HEK293 (cell line): Measurements from ENCODE around the gene PPP6R1.

ENCODE experiments used
- AEBP2 ChIP-seq: fragments of 450-650 bp; formaldehyde crosslinking; IDR thresholded peaks from 2 replicates; pipeline ENCODE4 v1.5.1; 2016; ENCODE audit warnings: missing biosample characterization, missing genetic modification characterization, borderline replicate concordance
- BCL6B ChIP-seq: fragments of 450-650 bp; formaldehyde crosslinking; IDR thresholded peaks from 2 replicates; pipeline ENCODE4 v1.5.1; 2017; ENCODE audit warnings: missing biosample characterization, missing genetic modification characterization
- EGR2 ChIP-seq: fragments of 450-650 bp; formaldehyde crosslinking; IDR thresholded peaks from 2 replicates; pipeline ENCODE4 v1.5.1; 2016; ENCODE audit warnings: low read depth, missing biosample characterization, missing genetic modification characterization
- FEZF1 ChIP-seq: fragments of 450-650 bp; formaldehyde crosslinking; IDR thresholded peaks from 2 replicates; pipeline ENCODE4 v1.5.1; 2016; ENCODE audit warnings: missing biosample characterization, missing genetic modification characterization
- GLIS1 ChIP-seq: fragments of 450-650 bp; formaldehyde crosslinking; IDR thresholded peaks from 2 replicates; pipeline ENCODE4 v1.5.1; 2016; ENCODE audit warnings: missing biosample characterization, missing genetic modification characterization
- KLF17 ChIP-seq: fragments of 450-650 bp; formaldehyde crosslinking; IDR thresholded peaks from 2 replicates; pipeline ENCODE4 v1.5.1; 2016; ENCODE audit warnings: missing biosample characterization, missing genetic modification characterization
- MZF1 ChIP-seq: fragments of 450-650 bp; formaldehyde crosslinking; IDR thresholded peaks from 2 replicates; pipeline ENCODE4 v1.5.1; 2017; ENCODE audit warnings: missing biosample characterization, missing genetic modification characterization, borderline replicate concordance
- PRDM6 ChIP-seq: fragments of 450-650 bp; formaldehyde crosslinking; IDR thresholded peaks from 2 replicates; pipeline ENCODE4 v1.5.1; 2017; ENCODE audit warnings: missing biosample characterization, missing genetic modification characterization
- REPIN1 ChIP-seq: fragments of 450-650 bp; formaldehyde crosslinking; IDR thresholded peaks from 2 replicates; pipeline ENCODE4 v1.5.1; 2017; ENCODE audit warnings: missing biosample characterization, missing genetic modification characterization, low read depth
- ZIC2 ChIP-seq: fragments of 450-650 bp; formaldehyde crosslinking; IDR thresholded peaks from 2 replicates; pipeline ENCODE4 v1.5.1; 2016; ENCODE audit warnings: missing biosample characterization, missing genetic modification characterization
- ZNF146 ChIP-seq: fragments of 450-650 bp; formaldehyde crosslinking; IDR thresholded peaks from 2 replicates; pipeline ENCODE4 v1.5.1; 2016; ENCODE audit warnings: missing biosample characterization, missing genetic modification characterization
- ZNF155 ChIP-seq: fragments of 450-650 bp; formaldehyde crosslinking; IDR thresholded peaks from 2 replicates; pipeline ENCODE4 v1.5.1; 2016; ENCODE audit warnings: missing biosample characterization, missing genetic modification characterization
- ZNF24 ChIP-seq: fragments of 450-650 bp; formaldehyde crosslinking; IDR thresholded peaks from 2 replicates; pipeline ENCODE4 v1.5.1; 2016; ENCODE audit warnings: missing biosample characterization, missing genetic modification characterization
- ZNF266 ChIP-seq: fragments of 450-650 bp; formaldehyde crosslinking; IDR thresholded peaks from 2 replicates; pipeline ENCODE4 v1.5.1; 2016; ENCODE audit warnings: missing biosample characterization, missing genetic modification characterization, low read depth
- ZNF449 ChIP-seq: fragments of 450-650 bp; formaldehyde crosslinking; IDR thresholded peaks from 2 replicates; pipeline ENCODE4 v1.5.1; 2017; ENCODE audit warnings: missing biosample characterization, mild to moderate bottlenecking, missing genetic modification characterization, moderate library complexity
- ZNF501 ChIP-seq: fragments of 450-650 bp; formaldehyde crosslinking; IDR thresholded peaks from 2 replicates; pipeline ENCODE4 v1.5.1; 2016; ENCODE audit warnings: missing biosample characterization, missing genetic modification characterization
- ZNF513 ChIP-seq: fragments of 450-650 bp; IDR thresholded peaks from 2 replicates; pipeline ENCODE4 v1.5.1; 2018; ENCODE audit warnings: missing biosample characterization, missing genetic modification characterization
- ZNF518A ChIP-seq: fragments of 450-650 bp; formaldehyde crosslinking; conservative IDR thresholded peaks from 2 replicates; pipeline ENCODE4 v1.5.1; 2016; ENCODE audit warnings: low read depth, missing biosample characterization, missing genetic modification characterization
- ZNF544 ChIP-seq: fragments of 450-650 bp; formaldehyde crosslinking; IDR thresholded peaks from 2 replicates; pipeline ENCODE4 v1.5.0; 2017; ENCODE audit warnings: missing biosample characterization, missing genetic modification characterization
- ZNF555 ChIP-seq: fragments of 450-650 bp; formaldehyde crosslinking; conservative IDR thresholded peaks from 2 replicates; pipeline ENCODE4 v1.5.1; 2017; ENCODE audit warnings: missing biosample characterization, mild to moderate bottlenecking, missing genetic modification characterization, inconsistent platforms
- ZNF585B ChIP-seq: fragments of 450-650 bp; formaldehyde crosslinking; IDR thresholded peaks from 2 replicates; pipeline ENCODE4 v1.5.1; 2016; ENCODE audit warnings: missing biosample characterization, missing genetic modification characterization
- ZNF610 ChIP-seq: fragments of 450-650 bp; formaldehyde crosslinking; IDR thresholded peaks from 2 replicates; pipeline ENCODE4 v1.5.1; 2016; ENCODE audit warnings: missing biosample characterization, missing genetic modification characterization, borderline replicate concordance
- ZNF785 ChIP-seq: fragments of 450-650 bp; formaldehyde crosslinking; IDR thresholded peaks from 2 replicates; pipeline ENCODE4 v1.5.1; 2016; ENCODE audit warnings: missing biosample characterization, missing genetic modification characterization
- ZNF843 ChIP-seq: fragments of 450-650 bp; formaldehyde crosslinking; IDR thresholded peaks from 2 replicates; pipeline ENCODE4 v1.5.1; 2016; ENCODE audit warnings: missing biosample characterization, missing genetic modification characterization
- ZXDB ChIP-seq: fragments of 450-650 bp; formaldehyde crosslinking; IDR thresholded peaks from 2 replicates; pipeline ENCODE4 v1.5.1; 2016; ENCODE audit warnings: missing biosample characterization, missing genetic modification characterization

Gene PPP6R1

GRCh38 chr19:55216461-55217198 lies 42.2 kb downstream of the PPP6R1 start (continued):
- TF ChIP-seq ZNF518A (tag by site-specific recombination) = peak; percentile 43; the same call in 1 of the 2 replicates
- TF ChIP-seq REPIN1 (tag by site-specific recombination) = no peak
- TF ChIP-seq ZNF585B (tag by site-specific recombination) = no peak
- peak; percentile 69; the same call in 1 of the 2 replicates for TF ChIP-seq ZNF449 (tag by site-specific recombination)
- TF ChIP-seq PRDM6 (tag by site-specific recombination) = no peak
- TF ChIP-seq FEZF1 (tag by site-specific recombination) = no peak
- no peak for TF ChIP-seq ZNF555 (tag by site-specific recombination)
- peak; percentile 96 for TF ChIP-seq ZNF24 (tag by site-specific recombination)
- peak; percentile 56 for TF ChIP-seq BCL6B (tag by site-specific recombination)
- TF ChIP-seq ZNF843 (tag by site-specific recombination) = peak; percentile 66
- TF ChIP-seq ZXDB = peak; percentile 62
- 0 out of 2 replicates have a peak, but pooled peaks have one; percentile 49 for TF ChIP-seq ZNF501 (tag by site-specific recombination)
- TF ChIP-seq ZNF155 (tag by site-specific recombination) = peak; percentile 85; the same call in 1 of the 2 replicates
- TF ChIP-seq ZNF266 (tag by site-specific recombination) = no peak
- TF ChIP-seq AEBP2 = no peak
- TF ChIP-seq EGR2 (tag by site-specific recombination) = peak; percentile 59; the same call in 1 of the 2 replicates
- no peak for TF ChIP-seq ZNF146 (tag by site-specific recombination)
- peak; percentile 57 for TF ChIP-seq ZNF513 (tag by site-specific recombination)
- TF ChIP-seq ZNF610 (tag by site-specific recombination) = 0 out of 2 replicates have a peak, but pooled peaks have one; percentile 32
- TF ChIP-seq ZIC2 = peak; percentile 73
- peak; percentile 91 for TF ChIP-seq KLF17 (tag by site-specific recombination)
- TF ChIP-seq GLIS1 (tag by site-specific recombination) = peak; percentile 70
- peak; percentile 79; the same call in 1 of the 2 replicates for TF ChIP-seq ZNF785 (tag by site-specific recombination)
- no peak; the same call in 1 of the 2 replicates for TF ChIP-seq MZF1 (tag by site-specific recombination)
- TF ChIP-seq ZNF544 (tag by site-specific recombination) = no peak
